Fibroblast of mammary gland (primary cell): Measurements from ENCODE around the gene ELK3.
A peak's percentile ranks its signal among the peaks of the same experiment; 100 is the strongest.

ENCODE experiments used
- DNase-seq: peaks from one replicate; pipeline ENCODE4 v3.0.0-alpha.2; 2010; ENCODE audit warnings: low read depth
- H3K4me3 ChIP-seq: 2 replicates; pipeline ENCODE4 v1.5.1; 2011; ENCODE audit warnings: low read depth, mild to moderate bottlenecking, low read length, moderate library complexity; ENCODE audit not compliant: control insufficient read depth
- TF ChIP-seq, protein P1 (sequence below): conservative IDR thresholded peaks from 2 replicates; pipeline ENCODE4 v1.5.1; 2011; ENCODE audit warnings: low read depth, low read length, inconsistent platforms; ENCODE audit not compliant: control insufficient read depth, insufficient read depth

The ELK3 gene

DNA sequence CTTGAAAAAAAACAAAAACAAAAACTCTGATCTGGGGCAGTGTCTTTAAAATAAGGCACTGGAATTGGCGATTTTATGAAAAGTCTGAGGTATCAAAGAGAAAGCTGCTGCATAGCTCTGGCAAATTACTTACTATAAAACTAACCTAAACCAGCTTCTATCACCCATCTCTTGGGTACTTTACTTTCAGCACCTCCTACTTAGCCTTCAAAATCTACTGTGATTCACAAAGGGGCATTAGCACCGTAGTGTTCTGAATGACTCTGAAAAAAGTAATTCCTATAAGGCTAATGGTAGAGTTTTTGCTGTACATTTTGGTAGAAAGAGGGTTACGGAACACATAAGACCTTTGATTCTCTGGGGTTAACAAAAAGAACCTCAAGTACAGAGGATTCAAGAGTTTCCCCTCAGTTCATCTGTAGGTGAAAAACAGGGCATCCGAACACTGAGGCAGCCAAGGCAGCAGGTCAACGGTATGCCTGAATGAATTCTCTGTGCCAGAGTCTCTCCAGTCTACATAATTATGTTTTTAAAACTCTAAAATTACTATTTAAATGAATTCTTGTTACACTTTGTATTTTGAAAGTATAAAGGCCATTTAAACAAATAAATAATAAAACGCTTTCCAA lies 101.5 kb downstream of the ELK3 start:
- peak; percentile 9 for DNase-seq
- TF ChIP-seq, protein P1, sequence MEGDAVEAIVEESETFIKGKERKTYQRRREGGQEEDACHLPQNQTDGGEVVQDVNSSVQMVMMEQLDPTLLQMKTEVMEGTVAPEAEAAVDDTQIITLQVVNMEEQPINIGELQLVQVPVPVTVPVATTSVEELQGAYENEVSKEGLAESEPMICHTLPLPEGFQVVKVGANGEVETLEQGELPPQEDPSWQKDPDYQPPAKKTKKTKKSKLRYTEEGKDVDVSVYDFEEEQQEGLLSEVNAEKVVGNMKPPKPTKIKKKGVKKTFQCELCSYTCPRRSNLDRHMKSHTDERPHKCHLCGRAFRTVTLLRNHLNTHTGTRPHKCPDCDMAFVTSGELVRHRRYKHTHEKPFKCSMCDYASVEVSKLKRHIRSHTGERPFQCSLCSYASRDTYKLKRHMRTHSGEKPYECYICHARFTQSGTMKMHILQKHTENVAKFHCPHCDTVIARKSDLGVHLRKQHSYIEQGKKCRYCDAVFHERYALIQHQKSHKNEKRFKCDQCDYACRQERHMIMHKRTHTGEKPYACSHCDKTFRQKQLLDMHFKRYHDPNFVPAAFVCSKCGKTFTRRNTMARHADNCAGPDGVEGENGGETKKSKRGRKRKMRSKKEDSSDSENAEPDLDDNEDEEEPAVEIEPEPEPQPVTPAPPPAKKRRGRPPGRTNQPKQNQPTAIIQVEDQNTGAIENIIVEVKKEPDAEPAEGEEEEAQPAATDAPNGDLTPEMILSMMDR: no peak

DNA sequence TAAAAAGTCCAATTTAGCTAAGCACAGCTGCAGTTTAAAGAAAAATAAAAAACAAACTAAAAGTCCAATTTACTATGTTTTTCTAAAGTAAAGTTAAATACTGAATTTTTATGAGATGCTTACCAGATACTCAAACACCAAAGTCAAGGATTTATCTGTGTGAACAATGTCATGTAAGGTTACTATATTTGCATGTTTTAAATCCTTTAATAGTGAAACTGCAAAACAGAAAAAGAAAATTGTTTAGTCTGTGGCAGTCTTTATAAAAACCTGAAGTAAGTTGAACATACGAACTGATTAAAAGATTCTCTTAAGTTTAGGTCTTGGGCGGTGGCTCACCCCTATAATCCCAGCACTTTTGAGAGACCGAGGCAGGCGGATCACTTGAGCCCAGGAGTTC lies 103.3 kb downstream of the ELK3 start:
- no peak for DNase-seq
- H3K4me3 ChIP-seq: no peak overlapping the region
- TF ChIP-seq, protein P1: no peak

More for the DNA sequence above, 101.5 kb downstream of the ELK3 start:
- no peak overlapping the region for H3K4me3 ChIP-seq

DNA sequence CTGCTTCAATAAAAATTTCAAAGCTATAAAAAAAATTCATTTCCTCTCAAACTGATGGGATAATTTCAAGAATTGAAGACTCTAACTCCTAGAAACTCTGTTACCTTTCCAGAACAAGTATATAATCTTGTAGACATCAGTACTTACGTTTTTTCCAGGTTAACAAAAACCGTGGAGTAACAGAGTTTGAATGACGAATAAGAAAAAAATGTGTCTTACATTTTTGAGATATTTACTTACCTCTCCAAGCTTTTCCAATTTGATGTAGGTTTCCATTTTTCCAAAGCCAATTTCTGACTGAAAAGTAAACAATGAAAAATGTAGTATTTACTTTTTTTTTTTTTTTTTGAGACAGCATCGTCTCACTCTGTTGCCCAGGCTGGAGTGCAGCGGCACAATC lies 105.9 kb downstream of the ELK3 start:
- no peak overlapping the region for H3K4me3 ChIP-seq
- TF ChIP-seq, protein P1: no peak
- no peak for DNase-seq

DNA sequence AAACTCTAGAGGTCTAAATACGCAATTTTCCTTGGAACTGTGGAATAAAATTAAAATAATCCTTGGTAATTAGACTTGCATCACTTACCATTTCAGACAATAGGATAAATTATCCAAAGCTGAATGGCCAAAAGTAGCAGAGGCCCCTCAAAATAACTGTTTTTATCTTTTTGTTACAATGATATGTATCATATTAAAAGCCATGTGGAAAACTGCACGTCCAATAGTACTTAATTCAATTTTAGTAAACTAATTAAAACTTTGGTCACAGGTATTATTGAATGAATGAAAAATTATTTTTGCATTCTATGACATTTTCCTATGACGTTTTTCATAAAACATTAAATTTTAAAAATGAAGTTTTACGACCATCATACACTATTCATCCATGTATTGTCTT lies 107.6 kb downstream of the ELK3 start:
- no peak overlapping the region for H3K4me3 ChIP-seq
- DNase-seq: no peak
- TF ChIP-seq, protein P1: no peak

DNA sequence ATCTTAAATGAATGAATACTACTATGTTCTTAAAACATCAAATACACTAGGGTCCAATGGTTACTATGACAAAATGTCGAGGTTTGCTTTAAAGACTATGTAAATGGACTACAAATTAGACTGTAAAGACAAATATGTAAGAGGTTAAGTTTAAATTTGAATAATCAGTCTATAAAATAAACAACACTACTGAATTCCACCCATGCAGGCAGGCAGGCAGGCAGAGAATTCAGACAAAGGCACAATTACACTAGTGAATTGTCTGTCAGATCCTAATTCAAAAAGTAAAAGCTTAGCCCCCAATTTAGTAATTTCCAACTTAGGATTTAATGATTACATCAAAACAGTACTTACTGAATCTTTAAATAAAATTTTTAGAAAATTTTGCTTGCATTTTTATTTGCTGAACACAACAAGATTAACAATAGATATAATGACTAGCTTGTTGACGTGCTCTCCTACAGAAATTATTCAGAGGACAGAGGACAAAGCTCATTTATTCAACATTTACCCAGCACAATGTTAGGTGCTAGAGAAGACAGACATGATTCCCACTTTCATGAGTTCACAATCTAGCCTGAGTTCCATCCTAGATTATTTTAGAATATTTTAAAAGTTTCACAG lies 108.6 kb downstream of the ELK3 start:
- DNase-seq: no peak
- no peak overlapping the region for H3K4me3 ChIP-seq
- TF ChIP-seq, protein P1: no peak

DNA sequence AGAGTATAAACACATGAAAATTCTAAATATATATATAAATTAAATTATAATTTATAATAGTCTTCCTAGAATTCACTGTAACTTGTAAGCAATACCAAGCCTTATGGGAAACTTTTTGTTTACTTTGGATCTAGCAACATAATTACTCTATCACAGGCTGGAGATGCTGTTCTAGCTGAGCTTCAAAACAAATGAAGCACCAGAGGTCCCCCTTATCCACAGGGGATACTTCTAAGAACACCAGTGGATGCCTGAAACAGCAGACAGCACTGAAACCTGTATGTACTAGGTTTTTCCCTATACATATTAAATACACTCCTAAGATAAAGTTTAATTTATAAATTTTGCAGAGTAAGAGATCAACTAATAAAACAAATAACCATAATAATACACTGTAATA lies 109.5 kb downstream of the ELK3 start:
- H3K4me3 ChIP-seq: no peak overlapping the region
- TF ChIP-seq, protein P1: no peak
- DNase-seq: no peak
